Stomach (tissue), 4 donors: Measurements from ENCODE around the gene MTA3.

Source experiments
- POLR2A ChIP-seq, 4 donors: fragments of 450-650 bp; IDR thresholded peaks; one replicate each; pipeline ENCODE4 v1.6.1; 2016; ENCODE audit warnings: antibody characterized with exemption in 4 of 4, control low read depth in 2 of 4, mild to moderate bottlenecking in 1 of 4, moderate library complexity in 1 of 4
- TF ChIP-seq, protein P1 (sequence below), 7 experiments: fragments of 450-650 bp in 4 of 7; fragments of 200-600 bp in 3 of 7; sonication (generic) in 3 of 7; IDR thresholded peaks; one replicate each; pipeline ENCODE4 v1.5.1; 2016 to 2019; ENCODE audit warnings: antibody characterized with exemption in 7 of 7, control low read depth in 2 of 7, mild to moderate bottlenecking in 1 of 7

GRCh38 chr2:42590176-42590575, 21.7 kb downstream of the MTA3 start:
- TF ChIP-seq, protein P1, sequence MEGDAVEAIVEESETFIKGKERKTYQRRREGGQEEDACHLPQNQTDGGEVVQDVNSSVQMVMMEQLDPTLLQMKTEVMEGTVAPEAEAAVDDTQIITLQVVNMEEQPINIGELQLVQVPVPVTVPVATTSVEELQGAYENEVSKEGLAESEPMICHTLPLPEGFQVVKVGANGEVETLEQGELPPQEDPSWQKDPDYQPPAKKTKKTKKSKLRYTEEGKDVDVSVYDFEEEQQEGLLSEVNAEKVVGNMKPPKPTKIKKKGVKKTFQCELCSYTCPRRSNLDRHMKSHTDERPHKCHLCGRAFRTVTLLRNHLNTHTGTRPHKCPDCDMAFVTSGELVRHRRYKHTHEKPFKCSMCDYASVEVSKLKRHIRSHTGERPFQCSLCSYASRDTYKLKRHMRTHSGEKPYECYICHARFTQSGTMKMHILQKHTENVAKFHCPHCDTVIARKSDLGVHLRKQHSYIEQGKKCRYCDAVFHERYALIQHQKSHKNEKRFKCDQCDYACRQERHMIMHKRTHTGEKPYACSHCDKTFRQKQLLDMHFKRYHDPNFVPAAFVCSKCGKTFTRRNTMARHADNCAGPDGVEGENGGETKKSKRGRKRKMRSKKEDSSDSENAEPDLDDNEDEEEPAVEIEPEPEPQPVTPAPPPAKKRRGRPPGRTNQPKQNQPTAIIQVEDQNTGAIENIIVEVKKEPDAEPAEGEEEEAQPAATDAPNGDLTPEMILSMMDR (IDR thresholded peaks at IDR 0.05), result no peak
- TF ChIP-seq POLR2A (IDR thresholded peaks at IDR 0.05), result no peak
